ENCODE measurements around the gene GRK5. TPM values are rescaled to one million over a fixed set of nuclear protein-coding genes. Genes with fewer than 3 reads are reported as not detected.
A peak's percentile ranks its signal among the peaks of the same experiment; 100 is the strongest.

Gene GRK5
- polyA plus RNA-seq, 1 donor from 2014 or later, result 34.9 TPM

DNA sequence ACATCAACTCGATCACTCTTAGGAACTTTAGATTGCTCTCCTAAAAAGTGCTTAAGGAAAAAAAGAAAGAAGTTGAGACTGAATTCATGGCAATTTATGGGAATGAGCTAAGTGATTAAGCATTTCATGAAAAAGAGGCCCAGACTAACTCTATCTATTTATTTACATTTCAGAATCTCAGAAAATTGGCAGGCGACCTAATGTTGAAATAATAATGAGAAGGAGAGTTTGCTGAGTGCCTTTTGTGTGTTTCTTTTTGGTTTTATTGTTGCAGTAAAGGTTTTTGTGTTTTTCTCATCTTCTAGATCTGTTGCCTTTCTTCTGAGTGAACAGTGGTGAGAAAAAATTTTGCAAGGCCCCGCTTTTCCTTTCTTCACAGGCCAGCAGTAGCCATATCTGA lies 3.8 kb downstream of the GRK5 start:
- Histone ChIP-seq H2AFZ (ENCODE audit: low read depth, low read length) (no peak overlapping the region), H3K36me3 (ENCODE audit: insufficient read depth, low read length) (no peaks in the 10 kb centered on the region), H3K4me2 (ENCODE audit: low read length) (no peak overlapping the region), H3K27ac (ENCODE audit: low read length) (no peak overlapping the region), H3K79me2 (replicated peaks; ENCODE audit: insufficient read depth, low read length) (peaks cover 11% of the 10 kb centered on the region), H3K27me3 (ENCODE audit: insufficient read depth, low read depth, low read length) (no peaks in the 10 kb centered on the region), H3K9me2 (ENCODE audit: insufficient read depth, low read length) (no peaks in the 10 kb centered on the region), H3K9me3 (ENCODE audit: low read length) (no peaks in the 10 kb centered on the region), H3K9ac (ENCODE audit: low read length) (no peak overlapping the region), H3K4me3 (ENCODE audit: low read length) (no peak overlapping the region), H4K20me1 (ENCODE audit: insufficient read depth) (no peaks in the 10 kb centered on the region), H3F3A (ENCODE audit: insufficient read depth, low read length, poor library complexity, severe bottlenecking) (peaks cover 4% of the 10 kb centered on the region)
- TF ChIP-seq EP300 (conservative IDR thresholded peaks at IDR 0.05; ENCODE audit: poor library complexity, severe bottlenecking), result no peak

DNA sequence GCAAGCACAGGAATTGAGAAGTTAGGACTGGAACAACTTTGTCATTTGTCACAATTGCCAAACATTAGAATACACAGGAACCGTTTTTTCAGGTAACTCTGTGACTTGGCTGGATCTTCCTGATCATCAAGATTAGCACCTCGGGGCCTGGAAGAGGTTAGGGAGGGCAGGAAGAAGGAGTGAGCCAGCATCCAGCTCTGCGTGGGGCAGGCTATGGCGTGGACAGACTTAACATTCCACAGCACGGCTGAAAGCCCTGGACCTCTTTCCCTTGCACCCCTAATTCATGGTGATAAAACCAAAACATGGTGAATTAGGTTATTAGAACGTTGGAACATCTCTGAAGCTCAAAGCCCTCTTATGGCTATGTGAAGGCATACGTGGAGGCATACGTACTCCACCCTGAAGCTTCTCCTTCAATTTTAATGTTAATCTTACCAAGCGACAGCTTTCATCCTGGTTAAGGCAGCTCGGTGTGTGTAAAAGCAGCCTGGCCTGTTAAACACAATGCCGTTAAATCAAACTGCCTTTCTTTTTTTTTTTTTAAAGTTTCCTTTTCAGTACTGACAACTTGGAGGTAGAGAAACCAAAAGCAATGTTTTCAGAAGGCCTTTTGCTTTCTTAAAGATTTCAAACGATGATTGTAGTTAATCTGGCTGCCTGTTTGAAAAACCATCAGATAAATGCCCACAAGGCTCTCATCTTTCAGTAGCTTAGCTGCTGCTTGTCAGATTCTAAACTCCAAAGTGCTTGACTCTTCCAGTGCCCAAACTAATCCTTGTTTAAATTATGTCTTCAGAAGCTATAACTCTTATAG lies 4.5 kb downstream of the GRK5 start:
- Histone ChIP-seq H3K9me2 (ENCODE audit: insufficient read depth, low read length) (no peaks in the 10 kb centered on the region), H3K4me3 (ENCODE audit: low read length) (peak overlapping the region; percentile 24), H3K27me3 (ENCODE audit: insufficient read depth, low read depth, low read length) (no peaks in the 10 kb centered on the region), H3K9me3 (ENCODE audit: low read length) (no peaks in the 10 kb centered on the region), H3K79me2 (replicated peaks; ENCODE audit: insufficient read depth, low read length) (peaks cover 11% of the 10 kb centered on the region), H2AFZ (ENCODE audit: low read depth, low read length) (no peak overlapping the region), H3K36me3 (ENCODE audit: insufficient read depth, low read length) (no peaks in the 10 kb centered on the region), H3K27ac (ENCODE audit: low read length) (no peak overlapping the region), H3K9ac (ENCODE audit: low read length) (no peak overlapping the region), H4K20me1 (ENCODE audit: insufficient read depth) (no peaks in the 10 kb centered on the region), H3F3A (ENCODE audit: insufficient read depth, low read length, poor library complexity, severe bottlenecking) (peaks cover 4% of the 10 kb centered on the region), H3K4me2 (ENCODE audit: low read length) (no peak overlapping the region)
- TF ChIP-seq RAD21 (conservative IDR thresholded peaks at IDR 0.05) (no peak), SMC3 (conservative IDR thresholded peaks at IDR 0.05; ENCODE audit: poor library complexity) (no peak), TAF1 (IDR thresholded peaks at IDR 0.05; ENCODE audit: low read depth) (no peak), POLR2AphosphoS5 (IDR thresholded peaks at IDR 0.05) (no peak), EP300 (conservative IDR thresholded peaks at IDR 0.05; ENCODE audit: poor library complexity, severe bottlenecking) (no peak), EZH2 (IDR thresholded peaks at IDR 0.05; ENCODE audit: borderline replicate concordance, insufficient read depth, low read length, poor library complexity, severe bottlenecking) (no peak), MXI1 (conservative IDR thresholded peaks at IDR 0.05; ENCODE audit: poor library complexity, severe bottlenecking) (no peak)
- TF ChIP-seq, protein P1, sequence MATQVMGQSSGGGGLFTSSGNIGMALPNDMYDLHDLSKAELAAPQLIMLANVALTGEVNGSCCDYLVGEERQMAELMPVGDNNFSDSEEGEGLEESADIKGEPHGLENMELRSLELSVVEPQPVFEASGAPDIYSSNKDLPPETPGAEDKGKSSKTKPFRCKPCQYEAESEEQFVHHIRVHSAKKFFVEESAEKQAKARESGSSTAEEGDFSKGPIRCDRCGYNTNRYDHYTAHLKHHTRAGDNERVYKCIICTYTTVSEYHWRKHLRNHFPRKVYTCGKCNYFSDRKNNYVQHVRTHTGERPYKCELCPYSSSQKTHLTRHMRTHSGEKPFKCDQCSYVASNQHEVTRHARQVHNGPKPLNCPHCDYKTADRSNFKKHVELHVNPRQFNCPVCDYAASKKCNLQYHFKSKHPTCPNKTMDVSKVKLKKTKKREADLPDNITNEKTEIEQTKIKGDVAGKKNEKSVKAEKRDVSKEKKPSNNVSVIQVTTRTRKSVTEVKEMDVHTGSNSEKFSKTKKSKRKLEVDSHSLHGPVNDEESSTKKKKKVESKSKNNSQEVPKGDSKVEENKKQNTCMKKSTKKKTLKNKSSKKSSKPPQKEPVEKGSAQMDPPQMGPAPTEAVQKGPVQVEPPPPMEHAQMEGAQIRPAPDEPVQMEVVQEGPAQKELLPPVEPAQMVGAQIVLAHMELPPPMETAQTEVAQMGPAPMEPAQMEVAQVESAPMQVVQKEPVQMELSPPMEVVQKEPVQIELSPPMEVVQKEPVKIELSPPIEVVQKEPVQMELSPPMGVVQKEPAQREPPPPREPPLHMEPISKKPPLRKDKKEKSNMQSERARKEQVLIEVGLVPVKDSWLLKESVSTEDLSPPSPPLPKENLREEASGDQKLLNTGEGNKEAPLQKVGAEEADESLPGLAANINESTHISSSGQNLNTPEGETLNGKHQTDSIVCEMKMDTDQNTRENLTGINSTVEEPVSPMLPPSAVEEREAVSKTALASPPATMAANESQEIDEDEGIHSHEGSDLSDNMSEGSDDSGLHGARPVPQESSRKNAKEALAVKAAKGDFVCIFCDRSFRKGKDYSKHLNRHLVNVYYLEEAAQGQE (IDR thresholded peaks at IDR 0.05; ENCODE audit: borderline replicate concordance), result no peak
- TF ChIP-seq, protein P2, sequence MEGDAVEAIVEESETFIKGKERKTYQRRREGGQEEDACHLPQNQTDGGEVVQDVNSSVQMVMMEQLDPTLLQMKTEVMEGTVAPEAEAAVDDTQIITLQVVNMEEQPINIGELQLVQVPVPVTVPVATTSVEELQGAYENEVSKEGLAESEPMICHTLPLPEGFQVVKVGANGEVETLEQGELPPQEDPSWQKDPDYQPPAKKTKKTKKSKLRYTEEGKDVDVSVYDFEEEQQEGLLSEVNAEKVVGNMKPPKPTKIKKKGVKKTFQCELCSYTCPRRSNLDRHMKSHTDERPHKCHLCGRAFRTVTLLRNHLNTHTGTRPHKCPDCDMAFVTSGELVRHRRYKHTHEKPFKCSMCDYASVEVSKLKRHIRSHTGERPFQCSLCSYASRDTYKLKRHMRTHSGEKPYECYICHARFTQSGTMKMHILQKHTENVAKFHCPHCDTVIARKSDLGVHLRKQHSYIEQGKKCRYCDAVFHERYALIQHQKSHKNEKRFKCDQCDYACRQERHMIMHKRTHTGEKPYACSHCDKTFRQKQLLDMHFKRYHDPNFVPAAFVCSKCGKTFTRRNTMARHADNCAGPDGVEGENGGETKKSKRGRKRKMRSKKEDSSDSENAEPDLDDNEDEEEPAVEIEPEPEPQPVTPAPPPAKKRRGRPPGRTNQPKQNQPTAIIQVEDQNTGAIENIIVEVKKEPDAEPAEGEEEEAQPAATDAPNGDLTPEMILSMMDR (IDR thresholded peaks at IDR 0.05; ENCODE audit: poor library complexity, severe bottlenecking), result no peak
